Loucy (cell line): ENCODE data around the gene FAU.

Experiments
- CTCF ChIP-seq: fragments of 200-600 bp; sonication (generic); conservative IDR thresholded peaks from 2 replicates; pipeline ENCODE4 v1.5.1; 2014; ENCODE audit warnings: mild to moderate bottlenecking, antibody characterized with exemption, low read length
- EZH2phosphoT487 ChIP-seq: fragments of 200-600 bp; IDR thresholded peaks from 2 replicates; pipeline ENCODE4 v1.6.1; 2018; ENCODE audit warnings: antibody characterized with exemption, mild to moderate bottlenecking, moderate library complexity, borderline replicate concordance

DNA sequence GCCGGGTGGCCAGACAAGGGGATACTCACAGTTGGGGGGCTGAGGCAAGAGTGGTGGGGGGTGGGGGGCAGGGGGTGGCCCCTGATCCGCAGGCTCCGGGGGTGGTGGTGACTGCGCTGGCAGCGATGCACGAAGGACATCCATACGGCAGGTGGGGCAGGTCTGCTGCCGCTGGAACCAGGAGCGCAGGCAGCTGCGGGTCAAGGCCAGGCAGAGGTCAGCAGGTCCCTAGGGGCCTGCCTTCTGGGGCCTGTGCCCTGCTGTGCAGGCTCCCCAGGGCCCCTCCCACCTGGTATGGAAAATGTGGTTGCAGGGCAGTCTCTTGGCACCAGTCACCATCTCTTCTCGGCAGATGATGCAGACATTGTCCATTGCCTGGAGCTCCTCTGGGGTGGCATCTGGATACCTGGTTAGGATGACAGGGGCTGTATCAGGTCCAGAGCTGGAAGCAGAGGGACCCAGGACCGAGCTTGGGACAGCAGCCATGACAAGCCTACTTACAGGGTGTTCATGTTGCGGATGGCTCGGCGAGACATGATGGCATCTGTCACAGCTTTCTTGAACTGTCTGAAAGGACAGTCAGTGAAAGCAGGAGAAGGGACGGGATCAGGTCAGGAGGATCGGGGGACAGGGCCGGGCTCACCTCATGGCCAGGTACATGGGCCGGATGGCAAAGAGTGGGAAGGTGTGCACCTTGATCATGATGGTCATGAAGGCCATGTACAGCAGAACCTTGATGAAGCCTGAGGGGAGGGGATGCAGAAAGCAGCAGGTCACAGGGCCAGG, 8.9 kb upstream of the FAU start:
- no peak for TF ChIP-seq CTCF
- TF ChIP-seq EZH2phosphoT487, result no peak
